HG02588 (cell line): ENCODE results near the gene HIVEP3.

Source experiments
- ATAC-seq: cut with Tn5 transposase; IDR thresholded peaks from one replicate; pipeline ENCODE4 v1.9.1; 2021; ENCODE audit warnings: mild to moderate bottlenecking, moderate library complexity; ENCODE audit not compliant: unreplicated experiment

The HIVEP3 gene

DNA sequence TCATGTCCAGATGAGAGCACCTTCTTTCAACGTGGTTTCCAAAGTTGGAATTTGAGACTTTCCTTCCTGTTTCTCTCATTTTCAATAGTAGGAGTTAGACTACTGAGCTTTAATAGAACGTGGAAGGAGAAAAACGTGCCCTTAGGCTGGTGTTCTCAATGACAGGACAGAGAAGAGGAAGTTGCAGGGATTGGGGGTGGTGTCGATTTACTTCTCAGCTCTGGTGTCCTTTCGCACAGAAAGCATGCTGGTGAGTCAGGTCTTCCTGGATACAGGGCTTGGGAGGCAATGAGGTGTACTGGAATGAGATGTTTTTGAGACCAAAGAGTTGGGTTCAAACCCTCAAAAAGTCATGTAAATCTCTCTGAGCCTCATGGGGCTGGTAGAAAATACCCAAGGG lies 67.1 kb downstream of the HIVEP3 start:
- ATAC-seq, result no peak

DNA sequence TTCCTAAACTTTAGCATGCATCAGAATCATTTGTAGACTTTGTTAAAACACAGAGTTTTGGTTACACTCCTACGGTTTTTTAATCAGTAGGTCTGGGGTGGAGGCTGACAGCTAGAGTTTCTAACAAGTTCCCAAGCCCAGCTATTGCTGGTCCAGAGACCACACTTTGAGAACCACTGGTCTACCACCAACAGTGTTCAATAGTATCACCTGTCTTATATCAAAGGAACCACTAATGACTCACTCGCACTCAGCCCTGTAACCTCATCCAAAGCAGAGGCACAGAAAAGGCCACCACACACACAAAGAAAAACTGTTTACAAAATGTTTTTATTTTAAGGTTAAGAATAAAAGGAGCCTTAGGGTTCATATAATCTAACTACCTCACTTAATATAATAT lies 68.7 kb downstream of the HIVEP3 start:
- ATAC-seq, result no peak

DNA sequence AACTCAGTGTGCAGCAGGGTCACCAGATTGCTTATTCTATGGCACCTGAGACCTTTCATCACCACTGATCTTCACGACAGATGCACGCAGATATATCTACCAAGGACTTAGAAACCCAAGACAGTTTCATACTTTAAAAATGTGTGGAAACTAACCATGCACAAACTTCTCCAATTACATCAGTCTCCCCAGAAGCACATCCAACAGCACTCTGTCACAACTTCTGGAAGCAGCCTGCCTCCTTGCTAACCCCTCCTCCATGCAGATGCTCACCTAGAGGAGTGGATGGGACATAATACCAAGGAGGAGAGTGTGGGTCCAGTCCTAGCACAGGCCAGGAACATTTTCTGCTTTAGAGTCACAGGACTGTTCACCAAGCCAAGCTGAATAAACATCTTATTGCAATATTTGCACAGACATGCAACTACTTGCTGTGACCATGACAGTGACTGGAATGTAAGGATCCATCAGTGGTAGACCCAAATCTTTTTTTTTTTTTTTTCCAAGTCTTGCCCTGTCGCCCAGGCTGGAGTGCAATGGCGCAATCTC lies 69.4 kb downstream of the HIVEP3 start:
- no peak for ATAC-seq

DNA sequence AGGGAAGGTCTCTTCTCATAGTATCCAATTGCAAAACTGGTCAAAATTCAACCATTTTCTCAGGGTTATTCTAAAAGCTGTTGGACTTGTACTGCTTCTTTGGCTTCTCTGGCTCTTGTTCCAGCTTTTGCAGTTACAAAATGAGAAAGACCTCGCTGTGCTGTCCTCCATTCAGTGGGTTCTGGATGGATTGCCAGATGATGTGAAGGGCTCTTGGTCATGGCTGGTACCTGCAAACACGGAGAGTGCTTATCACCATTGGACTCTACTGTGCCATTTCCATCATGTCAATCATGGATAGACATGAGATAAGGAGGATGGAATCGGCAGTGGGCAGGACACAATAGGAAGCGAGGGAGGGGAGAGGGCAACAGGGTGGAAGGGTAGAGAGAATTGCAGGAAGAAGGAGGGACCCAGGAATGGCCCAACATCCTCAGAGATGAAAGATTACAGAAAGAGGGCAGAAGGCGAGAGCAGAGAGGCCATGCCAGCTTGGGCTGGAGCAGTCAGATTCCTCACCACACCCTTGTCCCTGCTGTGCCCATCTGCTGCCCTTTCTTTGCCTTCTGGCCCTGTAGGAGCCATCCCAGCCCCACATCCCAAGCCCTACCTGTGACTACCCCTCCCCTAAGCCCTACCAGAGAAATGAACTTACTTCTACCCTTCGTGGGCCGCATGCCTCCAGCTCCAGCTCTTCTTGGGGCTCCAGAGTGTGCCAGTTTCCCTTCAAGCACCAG lies 70.3 kb downstream of the HIVEP3 start:
- no peak for ATAC-seq

DNA sequence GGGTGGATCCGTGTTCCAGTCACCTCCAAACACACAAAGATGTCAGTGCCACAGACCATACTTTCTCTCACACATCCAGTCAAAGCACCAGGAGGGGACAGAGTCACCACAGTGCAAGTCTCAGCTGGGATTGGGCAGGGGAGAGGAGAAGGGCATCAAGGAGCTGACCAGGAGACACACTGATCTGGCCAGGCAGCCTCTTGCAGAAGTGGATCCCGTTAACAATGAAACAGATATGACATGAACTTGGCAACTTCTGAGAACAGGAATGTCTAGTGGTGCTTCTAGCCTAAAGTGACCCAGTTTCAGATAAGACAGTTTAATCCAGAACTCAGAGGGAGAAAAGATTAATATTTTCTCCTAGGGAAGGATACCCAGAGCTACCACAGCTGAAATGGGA lies 71.0 kb downstream of the HIVEP3 start:
- ATAC-seq, result no peak

DNA sequence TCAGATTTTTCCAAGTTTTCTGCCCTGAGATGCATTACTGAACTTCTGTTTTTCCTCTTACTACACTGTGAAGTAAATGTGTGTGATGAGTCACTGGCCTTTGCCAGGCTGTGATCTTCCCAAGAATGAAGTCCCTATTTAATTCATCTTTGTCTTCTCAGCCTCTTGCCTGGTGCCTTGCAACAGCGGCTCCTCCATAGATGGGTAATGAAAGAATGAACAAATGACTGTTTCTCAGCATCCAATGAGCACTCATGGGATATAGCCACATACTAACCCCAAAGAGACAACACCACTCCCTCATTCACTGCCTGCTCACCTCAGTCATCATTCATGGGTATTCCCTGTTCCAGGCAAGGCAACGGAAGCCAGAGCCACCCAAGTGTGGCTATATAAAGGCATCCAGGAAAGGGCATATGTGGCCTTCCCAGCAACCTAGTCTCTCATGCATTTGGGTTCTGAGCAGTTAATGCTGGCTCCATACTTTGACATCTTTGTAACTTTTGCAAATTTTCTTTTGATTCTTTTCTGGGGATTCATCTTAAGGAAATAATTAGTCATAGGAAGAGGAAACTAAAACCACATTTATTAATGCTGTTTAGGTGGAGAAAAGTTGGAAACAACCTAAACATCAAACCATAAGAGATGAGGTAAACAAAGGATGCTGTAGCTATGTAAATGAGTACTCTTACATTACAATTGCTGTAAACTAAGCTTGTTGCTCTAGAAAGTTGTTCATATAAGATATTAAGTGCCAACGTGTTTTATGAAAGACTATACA lies 71.9 kb downstream of the HIVEP3 start:
- ATAC-seq, result no peak

DNA sequence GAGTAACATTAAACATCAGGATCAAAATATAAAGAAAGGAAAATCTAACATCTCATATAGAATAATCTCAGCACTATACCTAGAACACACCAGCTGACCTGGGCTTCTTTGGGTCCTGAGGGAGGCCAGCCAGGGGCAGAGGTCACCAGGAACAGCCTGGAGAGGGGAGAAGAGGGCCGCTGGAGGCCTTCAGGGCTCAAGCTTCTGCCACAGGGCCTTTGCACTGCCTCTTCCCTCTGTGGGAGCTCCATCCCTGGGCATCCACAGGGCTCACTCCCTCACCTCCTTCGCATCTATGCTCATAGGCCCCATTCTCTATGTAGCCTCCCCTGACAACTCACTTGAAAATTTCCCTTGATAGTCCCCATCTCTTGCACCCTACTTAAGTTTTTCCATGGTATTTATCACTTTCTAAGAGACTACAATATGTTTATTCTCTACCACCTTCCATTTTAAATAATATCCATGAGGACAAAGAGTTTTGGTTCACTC lies 73.9 kb downstream of the HIVEP3 start:
- no peak for ATAC-seq

DNA sequence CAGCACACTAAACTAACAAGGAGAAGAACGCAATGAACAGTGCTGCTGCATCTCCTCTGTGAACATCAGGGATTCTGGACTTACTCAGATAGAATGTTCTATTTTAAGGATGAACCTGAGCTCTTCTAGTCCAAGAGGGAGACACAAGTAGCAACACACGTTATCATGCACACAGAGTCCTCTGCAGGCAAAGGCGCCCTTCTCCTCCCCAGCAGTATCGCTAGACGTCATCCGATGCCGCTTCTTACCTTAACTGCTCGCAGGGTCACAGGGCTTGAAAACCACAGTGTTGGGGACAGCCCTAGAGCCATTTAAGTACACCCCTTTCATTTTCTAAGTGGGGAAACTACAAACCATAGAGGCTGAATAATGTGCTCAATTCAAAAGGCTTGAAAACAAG lies 74.5 kb downstream of the HIVEP3 start:
- ATAC-seq, result no peak

DNA sequence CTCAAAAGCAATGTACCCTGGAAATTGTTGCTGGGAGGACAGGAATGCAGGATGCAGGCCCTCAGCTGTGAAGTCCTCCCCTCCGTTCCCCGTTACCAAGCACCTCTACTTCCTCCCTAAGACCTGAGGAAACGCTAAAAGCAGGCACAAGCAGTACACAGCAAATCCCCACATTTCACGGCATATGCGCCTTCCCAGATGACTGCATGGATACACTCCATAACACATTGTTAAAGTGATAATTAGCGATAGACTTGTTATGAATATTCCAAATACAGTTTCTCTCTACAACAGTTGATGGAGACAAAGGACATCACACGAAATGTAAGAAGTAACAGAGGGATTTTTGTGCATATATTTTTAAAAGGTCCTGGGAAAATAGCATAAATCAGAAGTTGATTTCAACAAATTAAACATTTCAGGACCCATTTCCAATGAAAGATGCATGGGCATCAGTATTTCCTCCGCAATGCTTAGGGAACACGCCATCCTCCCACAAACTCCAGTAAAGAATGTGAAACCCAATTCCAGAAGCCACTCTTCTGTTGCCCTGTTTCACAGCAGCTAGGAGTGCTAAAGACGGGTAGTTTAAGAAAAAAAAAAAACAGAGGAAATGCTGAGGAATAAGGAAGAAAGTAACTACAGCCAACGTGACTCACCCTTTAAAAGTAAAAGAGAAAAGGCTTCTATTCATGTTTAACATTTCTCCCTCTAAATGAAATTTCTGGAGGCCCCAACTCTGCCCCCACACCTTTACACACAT lies 75.5 kb downstream of the HIVEP3 start:
- no peak for ATAC-seq

DNA sequence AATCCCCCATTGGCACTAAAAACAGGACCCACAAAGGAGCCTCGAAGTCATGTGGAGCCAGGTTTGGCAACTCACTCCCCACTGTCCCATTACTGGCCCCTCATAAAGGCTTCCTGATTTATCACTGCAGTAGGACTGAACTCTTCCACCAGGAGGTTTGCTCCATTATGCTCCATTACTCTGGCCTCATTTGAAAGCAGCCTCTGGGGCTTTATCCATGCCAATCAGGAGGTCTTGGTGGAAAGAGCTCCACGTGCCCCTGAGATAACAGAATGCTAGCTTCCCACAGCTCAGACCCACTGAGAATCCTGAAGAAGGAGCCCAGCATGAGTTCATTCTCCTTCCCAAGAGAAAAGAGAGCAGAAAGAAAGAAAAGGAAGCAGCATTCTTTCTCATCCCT lies 76.4 kb downstream of the HIVEP3 start:
- ATAC-seq, result no peak

DNA sequence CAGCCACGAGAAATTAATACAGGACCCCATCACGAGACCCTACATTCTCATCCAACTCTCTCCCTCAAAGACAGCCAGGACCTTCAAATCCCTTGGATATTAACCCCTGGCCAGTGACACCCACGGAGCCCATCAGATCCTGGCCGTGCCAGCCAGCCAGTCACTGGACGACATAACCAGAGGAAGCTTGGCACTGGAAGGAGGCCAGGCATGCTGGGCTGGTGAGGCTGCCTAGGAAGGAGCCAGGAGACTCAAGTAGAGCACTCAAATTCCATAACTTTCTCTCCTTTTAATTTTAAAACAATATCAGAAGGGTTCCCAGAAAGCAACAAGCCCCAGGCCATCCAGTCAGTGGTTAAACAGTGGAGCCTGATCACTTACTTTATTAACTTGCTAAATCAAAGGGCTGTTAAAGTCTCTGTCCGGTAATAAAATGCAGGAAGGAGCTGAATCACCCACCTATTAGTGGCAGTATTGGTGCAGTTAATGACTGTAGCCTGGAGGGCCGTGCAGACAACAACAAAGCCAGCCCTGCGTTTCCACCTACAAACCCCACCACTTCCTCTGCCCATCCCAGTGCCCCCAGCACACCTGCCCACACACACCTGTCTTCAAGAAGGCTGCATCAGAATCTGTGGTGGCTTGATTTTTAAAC lies 78.0 kb downstream of the HIVEP3 start:
- ATAC-seq, result no peak

DNA sequence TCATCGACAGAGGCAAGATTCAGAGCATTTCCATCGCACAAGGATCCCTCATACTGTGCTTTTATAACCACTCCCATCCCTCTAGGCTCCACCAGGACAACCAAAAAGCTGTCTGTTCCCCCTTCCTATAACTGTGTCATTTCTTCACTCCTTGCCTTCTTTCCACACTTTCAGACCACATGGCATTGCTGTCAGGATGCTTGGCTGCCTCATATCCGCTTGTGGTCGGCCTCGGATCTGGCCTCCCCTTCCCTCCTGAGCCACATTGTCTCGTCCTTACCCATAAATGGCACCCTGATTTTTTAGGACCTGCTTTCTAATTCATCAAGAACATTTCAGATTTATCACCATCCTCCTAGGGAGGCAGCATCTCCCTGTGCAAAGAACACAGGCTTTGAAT lies 80.5 kb downstream of the HIVEP3 start:
- ATAC-seq, result no peak

DNA sequence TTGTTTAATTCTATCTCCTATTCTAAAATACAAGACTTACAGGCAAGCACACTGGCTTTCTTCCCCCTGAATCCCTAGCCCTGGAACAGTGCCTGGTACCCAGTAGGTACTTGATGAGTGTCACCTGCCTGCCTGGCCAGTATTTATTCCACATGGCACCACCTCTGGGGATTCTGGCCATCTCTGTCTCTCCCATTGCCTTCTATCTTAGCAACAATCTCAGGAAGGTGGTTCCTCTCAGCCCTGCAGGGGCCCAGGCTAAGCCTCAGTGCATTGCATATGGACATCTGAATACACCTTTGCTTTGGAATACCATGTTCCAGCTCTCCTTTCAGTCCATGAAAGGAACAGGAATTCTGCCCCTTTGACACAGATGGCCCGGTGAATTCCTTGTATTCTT lies 81.0 kb downstream of the HIVEP3 start:
- no peak for ATAC-seq

DNA sequence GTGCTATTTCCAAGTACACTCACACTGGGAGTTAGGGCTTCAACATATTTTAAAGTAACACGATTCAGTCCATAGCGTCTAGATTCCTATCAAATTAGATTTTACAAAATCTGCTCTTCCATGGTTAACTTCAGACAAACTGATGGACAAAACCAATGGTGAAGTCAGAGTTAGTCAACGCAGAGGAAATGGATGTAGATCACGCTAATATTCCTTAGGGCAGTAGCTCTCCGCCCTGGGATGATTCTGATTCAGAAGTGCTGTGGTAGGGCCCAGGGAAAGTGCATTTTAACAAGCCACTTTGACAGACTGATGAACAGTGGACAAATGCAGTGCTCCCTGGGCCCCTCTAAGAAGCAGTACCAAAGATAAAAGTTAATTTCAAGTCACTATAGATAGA lies 83.2 kb downstream of the HIVEP3 start:
- ATAC-seq, result no peak

DNA sequence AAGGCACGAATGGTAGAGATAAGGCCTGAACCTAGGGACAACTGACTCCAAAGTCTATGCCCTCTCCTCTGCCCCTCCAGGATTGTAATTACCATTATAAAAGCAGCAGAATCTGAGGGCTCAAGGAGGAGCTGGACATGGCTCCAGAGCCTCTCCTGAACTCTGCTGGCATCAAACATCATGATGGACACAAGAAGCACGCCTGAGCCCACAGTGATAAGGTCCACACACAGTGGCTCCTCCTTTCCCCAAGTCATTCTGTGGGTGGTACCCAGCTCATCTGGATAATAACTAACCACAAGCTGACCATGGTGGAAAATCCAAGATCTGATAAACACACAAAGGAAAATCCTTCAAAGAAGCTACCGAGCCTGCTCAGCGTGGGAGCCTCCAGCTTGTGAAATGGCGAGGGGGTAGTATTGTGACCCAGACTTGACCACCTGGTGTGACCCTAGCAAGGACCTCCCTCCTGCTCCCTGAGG lies 85.2 kb downstream of the HIVEP3 start:
- ATAC-seq, result no peak

DNA sequence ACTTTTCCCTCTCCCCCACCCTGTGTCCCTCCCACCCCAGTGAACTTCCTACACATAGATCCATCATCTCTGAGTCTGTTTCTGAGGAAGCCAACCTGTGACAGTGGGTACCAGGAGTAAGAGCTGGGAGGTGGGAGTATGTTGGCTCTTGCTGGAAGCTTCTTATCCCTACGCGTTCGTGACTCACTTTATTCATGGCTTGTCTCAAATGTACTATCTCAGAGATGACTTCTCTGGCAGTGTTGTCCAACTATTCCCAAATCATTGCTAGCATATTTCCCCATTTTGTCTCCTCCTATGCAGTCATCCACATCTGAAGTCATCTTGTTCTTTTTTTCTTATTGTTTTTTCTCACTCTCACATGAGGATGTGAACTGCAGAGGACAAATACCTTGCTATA lies 88.0 kb downstream of the HIVEP3 start:
- ATAC-seq, result no peak

DNA sequence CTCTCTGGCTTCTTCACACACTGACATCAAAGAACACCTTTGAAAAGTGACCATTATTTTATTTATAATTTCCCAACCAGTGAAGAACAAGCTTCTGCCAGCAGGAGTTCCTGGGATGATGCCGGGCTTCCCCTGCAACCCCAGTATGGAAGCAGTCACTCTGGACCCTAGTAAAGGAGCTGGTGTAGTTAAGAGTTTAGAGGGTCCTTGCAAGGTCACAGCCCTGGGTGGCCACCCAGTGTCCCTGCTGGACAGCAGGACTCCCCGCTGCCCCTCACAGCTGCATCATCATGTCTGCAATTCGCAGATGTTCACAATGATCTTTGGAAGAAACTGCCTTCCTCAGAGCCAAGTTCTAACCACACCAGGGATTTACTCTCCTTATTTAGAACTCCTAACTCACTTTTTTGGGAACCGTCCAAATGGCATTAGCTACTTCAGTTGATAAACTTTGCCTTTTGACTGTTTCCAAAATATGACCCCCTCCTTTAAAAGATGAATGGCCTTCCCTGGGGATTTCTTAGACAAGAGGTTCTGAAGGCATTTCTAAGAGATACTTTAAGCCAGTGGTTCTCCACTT lies 90.6 kb downstream of the HIVEP3 start:
- ATAC-seq, result no peak

DNA sequence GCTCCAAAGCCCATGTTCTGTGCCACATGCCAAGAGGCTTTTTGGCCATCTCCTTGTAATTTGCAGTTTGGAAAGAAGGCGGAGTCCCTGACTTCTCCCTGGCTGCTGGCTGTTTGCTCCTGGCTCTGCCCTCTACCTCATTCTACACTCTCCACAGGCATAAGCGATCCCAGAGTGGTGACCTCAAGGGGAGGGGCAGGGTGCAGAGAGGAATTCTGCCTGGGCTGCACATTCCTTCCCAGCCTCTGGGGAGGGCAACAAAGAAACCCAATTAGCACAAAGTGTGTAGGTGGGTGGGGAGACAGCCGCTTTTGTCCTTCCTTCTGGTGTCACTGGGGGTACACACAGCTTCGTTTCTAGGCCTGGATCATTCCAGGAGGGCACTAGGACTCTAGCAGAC lies 95.3 kb downstream of the HIVEP3 start:
- ATAC-seq, result no peak

DNA sequence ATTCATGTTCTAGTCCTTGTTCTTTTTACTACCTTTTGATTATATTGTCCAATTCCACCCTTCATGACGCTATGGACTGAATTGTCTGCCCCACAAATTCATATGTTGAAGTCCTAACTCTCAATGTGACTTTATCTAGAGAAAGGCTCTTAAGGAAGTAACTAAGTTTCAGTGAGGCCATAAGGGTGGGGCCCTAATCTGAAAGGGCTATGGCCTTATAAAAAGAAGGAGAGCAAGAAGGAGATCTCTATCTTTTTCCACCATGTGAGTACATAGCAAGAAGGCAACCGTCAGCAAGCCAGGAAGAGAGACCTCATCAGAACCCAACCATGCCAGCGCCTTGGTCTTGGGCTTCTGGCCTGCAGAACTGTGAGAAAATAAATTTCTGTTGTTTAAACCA lies 95.9 kb downstream of the HIVEP3 start:
- no peak for ATAC-seq

DNA sequence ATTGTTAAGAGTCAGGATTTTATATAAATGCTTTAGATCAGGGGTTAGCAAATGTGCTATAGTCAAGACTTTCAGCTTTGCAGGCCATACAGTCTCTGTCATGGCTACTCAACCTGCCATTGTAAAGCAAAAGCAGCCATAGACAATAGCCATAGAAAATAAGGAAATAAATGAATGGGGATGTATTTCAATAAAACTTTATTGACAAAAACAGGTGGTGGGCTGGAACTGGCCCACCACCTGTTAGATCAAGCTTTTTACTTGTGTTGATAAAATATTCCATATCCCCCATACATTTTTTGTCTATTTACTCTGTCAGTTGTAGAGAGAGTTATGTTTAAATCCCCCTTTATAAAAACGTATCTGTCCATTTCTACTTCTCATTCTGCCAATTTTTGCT lies 98.9 kb downstream of the HIVEP3 start:
- no peak for ATAC-seq
